Measurements from ENCODE around the gene FOXS1.
"Not testable (repeated sequence)": the region's sequence is repeated elsewhere in the genome, so short reads cannot be mapped to it uniquely, and the experiment has no call there.

Gene FOXS1

DNA sequence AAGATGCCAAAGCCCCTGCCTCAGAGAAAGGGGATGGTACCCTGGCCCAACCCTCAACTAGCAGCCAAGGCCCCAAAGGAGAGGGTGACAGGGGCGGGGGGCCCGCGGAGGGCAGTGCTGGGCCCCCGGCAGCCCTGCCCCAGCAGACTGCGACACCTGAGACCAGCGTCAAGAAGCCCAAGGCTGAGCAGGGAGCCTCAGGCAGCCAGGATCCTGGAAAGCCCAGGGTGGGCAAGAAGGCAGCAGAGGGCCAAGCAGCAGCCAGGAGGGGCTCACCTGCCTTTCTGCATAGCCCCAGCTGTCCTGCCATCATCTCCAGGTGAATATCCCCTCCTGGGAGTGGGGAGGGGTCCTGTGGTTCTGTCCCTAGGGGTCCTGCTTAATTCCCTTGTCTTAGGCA, 25.2 kb downstream of the FOXS1 start:
- DNase-seq: no peak

DNA sequence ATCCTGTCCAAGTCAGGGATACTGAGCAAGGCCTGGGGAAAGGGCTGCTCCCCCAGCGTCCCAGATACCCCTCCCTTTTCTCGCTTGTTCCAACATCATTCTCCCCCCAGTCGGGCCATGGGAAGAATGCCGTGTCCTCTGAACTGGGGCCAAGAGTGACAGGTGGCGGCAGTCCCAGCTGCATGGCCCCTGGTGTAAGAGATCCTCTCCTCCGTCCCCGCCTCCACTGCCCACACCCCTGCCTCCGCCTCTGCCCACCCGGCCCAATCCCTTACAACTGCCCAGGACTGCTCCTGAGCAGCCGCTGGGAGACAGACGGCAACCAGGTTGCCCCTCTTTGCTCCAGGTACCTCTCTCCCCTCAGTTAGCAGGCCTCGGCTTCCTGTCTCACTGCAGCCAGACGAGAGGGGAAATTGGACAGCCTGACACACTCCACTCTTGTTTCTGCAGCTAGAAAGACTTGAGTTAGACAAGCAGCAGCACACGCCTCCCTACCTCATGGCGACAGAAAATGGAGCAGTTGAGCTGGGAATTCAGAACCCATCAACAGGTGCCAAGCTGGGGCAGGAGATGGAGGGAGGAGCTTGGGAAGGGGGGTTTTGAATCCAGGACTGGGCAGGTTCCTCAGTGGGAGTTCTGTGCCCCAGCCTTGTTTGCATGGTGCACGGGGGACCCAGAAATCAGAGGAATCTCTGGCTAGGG, 26.2 kb downstream of the FOXS1 start, which contains the start of gene MYLK2:
Gene MYLK2 (plus strand): TSS at position 274 of the 702 bp plus-strand sequence. CDS start 225 bp downstream, at position 499.
- no peak for DNase-seq

DNA sequence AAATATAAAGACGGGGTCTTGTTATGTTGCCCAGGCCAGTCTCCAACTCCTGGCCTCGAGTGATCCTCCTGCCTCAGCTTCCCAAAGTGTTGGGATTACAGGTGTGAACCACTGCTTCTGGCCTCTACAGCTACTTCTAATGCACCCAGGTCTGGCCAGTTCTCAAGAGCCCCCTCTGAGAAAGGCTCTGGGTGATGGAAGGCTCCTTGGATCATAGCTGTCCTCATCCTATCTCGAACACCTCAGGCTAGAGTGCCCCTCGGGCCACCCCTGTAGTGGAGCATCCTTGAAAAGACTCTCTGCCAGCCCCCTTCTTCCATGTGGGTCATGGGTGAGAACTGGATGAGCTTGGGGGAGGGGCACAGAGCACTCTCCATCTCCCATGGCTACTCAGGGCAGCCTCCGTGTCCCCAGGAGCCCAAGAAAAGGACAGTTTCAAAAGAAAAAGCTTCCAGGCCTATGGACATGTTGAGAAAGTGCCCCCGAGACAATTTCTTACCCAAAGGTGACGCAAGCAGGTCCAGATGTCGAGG, 27.0 kb downstream of the FOXS1 start:
- DNase-seq: no peak

DNA sequence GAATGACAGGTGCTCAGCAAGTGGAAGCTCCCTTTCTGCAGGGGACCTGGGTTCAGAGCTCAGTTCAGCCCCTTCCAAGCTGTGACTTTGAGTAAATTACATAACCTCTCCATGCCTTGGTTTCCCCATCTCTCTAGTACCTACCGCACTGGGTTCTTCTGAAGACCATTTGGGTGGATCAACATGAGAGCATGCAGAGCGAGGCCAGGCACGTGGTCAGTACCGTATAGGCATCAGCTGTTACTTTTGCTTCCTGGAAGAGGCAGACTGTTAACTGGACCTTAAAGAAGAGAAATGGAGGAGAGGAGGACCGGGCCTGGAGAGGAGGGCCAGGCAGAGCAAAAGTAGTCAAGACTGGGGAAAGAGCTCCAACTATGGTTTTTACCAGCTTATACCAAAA, 27.9 kb downstream of the FOXS1 start:
- no peak for DNase-seq

DNA sequence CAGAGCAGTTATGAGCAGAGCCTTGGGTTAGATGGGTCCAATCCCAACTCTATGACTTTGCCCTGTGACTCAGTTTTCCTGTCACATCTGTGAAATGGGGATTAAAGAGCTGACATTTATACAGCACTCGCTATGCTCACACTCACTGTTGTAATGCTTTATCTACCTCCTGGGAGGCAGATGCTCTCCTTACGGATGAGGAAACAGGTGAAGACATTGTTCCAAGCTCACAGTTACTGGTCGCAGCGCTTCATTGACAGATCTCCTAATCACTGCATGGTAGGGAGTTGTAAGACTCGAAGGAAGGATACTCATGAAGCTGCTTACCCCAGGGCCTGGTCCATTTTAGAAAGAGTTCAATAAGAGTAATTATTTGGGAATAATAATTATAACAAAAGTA, 29.2 kb downstream of the FOXS1 start:
- DNase-seq: no peak

DNA sequence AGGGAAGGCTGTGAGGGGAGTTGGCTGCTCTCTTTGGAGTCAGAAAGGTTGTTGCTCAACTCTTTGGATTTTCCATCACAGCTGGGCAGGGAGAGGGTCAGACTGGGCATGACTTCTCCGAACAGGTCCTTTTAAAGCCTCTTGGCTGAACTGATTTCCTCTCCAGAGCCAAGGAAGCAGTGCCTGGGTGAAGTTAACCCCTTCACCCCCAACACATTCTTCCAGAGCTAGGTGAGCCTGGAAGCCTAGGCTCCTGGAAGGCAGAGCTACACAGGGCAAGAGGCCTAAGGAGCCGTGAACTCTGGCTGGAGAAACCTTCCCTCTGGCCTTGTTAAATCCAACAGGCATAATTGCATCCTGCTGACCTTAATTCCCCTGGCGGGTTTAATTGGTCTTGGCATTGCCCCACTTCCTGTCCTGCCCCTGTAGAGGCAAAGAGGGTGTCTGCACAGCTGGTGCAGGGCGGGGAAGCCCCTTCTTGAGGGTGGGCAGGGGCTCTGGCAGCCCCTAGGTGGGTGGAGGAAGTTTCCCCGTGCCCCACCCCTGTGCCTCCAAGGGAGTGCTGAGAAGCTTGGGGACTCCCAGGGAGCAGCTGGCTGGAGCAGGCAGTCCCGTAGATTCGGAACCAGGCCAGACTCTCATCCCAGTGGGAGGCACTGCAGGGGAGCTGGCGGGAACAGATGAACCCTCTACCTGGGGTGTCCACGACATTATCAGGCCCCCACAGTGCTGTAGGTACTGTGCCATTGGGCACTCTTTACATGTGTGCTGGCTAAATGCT, 29.8 kb downstream of the FOXS1 start:
- no peak for DNase-seq

DNA sequence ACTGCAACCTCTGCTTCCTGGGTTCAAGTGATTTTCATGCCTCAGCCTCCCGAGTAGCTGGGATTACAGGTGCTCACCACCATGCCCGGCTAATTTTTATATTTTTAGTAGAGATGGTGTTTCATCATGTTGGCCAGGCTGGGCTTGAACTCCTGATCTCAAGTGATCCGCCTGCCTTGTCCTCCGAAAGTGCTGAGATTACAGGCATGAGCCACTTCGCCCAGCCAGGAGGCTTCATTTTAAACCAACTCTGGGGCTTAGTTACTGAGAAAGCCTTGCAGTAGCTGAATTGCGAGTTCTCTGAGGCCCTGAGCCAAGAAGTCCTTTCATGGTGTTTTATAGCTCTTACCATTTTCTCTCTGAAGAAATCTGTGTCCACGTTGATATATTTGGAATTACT, 31.3 kb downstream of the FOXS1 start:
- not testable (repeated sequence) for DNase-seq

DNA sequence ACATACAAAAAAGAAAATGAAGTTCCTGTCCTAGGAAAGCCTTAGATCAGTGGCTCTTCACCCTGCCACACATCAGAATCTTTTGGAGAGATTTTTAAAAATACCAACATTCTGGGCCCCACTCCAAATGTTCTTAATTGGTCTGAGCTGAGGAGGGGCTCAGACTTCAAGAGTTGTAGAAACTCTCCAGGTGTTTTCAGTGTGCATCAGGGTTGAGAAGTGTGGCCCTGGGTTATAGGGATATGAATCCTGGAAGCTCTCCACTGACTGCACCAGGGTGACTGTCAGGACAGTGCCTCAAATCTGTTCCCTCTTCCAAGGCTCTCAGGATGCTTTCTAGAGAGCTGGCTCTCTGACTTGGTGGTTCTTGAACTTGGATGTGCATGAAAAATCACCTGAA, 31.8 kb downstream of the FOXS1 start:
- no peak for DNase-seq

DNA sequence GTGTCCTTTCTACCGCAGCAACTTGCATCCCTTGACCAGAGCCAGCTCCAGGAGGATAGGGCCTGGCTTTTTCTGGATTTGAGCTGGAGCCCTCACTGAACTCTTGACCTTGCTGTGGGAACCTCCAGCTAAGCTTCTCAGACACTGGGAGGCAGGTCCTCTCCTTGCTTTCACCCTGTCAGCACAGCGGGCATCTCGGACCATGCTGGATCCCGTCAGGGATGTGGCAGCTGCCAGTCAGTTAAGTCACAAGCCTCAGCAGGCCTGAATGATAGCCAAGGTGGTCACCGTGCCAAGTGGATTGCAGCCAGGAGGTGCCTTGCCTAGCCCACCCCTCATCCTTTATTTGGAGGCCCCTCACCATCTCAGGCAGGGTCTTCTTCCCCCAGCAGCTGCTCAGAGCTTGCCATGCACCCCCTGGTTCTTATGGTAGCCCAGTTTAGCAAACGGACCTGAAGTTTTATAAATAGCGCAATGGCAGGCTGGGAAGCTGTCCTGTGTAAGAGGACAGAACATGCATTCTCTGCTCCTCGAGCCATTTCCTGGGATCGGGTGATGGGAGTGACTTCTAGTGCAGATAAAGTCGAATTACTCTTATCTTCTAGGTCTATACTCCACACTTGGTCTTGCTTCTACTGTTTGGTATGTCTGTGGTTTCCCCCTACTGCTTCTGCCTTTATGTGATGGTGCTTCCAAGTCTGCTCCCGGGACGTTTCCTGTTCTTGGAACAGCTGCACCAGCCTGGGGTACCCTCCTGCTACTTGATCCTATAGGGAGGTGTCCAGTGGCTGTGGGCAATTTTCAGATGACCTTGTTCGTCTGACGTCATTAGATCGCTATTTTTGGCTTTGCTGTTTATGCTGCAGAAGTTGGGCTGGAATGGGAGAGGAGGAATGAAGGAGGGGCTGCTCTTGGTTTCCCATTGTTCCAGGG, 33.3 kb downstream of the FOXS1 start:
- no peak for DNase-seq

DNA sequence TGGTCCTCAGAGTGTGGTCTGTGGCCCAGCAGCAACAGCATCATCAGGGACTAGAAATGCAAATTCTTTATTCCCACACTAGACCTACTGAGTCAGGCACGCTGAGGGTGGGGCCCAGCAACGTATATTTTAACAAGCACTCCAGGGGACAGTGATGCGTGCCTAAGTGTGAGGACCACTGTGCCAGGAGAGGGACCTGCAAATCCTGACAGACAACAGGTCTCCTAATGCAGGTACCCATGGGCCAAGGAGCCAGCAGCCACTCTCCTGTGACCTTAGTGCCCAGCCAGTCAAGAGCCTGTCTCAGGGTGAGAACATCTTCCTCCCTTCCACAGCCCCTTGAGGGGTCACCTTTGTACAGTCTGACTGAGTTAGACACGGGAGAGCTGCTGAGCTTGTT, 34.2 kb downstream of the FOXS1 start:
- DNase-seq: no peak

DNA sequence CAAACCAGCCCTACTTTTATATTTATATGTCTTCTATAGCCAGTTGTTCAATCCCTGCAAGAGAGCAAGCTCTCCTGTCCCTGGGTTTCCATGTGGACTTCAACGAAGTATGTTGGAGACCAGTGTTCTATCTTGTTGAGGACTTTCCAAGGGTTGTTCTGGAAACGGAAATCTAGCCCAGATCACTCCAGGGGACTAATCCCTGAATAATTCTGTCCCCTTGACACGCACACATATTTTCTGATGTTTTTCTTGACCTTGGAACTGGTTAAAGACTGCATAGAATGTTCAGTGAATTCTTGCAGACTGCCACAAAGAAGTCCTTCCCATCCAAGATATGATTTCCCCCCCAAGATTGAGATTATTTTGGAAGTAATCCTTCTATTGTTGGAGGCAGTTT, 35.7 kb downstream of the FOXS1 start:
- no peak for DNase-seq

DNA sequence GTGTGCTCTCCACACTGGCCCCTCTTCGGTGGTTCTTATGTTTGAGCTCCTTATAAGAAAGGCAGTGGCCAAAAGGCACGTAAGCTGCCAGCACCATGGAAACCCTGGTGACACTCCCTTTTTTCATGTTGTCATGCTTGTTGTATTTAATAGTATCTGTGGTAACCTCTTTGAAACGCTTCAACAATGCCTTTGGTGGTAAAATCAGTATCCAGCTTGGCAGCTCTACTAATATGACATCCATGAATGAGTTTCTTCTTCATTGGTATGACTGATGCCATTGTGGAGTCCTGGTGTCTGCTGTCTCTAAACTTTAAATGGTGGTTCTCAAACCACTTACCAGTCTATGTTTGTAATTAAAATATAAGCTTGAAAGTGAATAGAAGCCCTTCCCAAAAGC, 36.9 kb downstream of the FOXS1 start:
- DNase-seq: no peak

DNA sequence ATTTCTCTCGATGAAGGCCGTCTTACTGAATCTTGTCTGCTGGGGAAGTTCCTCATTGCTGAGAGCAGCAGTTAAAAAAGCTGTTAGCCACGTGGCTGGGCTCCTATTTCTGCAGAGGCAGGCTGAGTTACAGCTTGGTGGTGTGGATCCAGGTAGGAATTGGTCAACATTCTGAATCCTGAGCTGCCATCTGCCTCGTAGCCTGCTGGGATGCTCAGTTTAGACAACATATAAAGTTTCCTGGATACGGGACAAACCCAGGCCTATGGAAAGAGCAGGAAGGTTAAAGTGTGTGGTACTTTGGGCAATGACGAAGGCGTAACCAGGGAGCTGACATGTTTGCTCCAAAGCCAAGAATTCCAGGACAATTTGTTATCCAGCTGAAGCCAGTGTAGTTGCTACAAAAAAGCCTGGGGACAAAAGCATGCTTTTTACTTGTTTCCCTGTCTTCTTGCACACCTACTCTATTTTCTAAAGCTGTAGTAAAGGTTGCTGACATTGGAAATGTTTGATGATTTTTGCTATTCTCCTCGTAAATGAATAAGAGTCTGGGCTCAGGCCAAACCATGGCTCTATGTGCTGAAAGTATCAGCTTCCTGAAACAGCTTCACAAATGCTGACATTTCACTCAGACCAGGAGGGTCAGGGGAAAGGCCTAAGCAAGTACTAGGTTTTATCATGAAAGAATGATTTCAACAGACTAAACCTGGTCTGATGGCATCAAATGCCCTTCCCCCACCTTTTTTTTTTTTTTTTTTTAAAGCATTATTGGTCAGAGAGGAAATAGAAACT, 38.6 kb downstream of the FOXS1 start:
- DNase-seq: peak in 1 of 2 donors; percentile 7

DNA sequence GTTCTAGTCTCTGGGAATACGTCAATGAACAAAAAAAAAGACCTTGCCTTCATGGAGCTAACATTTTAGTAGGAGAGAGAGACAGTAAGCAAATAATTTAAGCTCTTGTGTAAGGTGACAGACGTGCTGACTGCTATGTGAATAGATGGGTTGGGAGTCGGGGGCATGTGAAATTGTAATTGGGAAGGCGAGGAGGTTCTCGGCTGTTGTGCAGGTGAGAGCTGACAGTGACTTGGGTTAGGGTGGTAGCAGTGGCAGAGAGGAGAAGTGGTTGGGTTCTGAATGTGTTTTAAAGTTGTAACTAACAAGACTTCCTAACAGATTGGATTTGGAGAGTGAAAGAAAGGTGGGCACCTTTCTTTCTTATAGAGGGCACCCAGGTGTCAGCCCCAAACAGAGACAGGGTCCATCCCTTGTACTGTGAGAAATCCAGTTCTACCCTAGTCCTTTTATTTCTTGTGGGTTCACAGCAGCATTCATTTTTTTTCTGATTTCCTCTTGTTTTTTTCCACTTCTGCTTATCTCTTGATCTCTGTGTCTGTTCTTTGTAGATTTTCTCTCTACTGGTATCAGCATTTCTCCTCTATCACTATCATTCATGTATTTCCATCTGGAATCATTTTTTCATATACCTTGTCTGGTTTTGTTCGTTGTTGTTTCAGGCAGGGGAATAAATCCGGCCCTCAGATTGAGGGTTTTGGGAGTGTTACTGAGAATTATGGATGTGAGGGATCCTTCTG, 41.7 kb downstream of the FOXS1 start:
- DNase-seq: no peak

DNA sequence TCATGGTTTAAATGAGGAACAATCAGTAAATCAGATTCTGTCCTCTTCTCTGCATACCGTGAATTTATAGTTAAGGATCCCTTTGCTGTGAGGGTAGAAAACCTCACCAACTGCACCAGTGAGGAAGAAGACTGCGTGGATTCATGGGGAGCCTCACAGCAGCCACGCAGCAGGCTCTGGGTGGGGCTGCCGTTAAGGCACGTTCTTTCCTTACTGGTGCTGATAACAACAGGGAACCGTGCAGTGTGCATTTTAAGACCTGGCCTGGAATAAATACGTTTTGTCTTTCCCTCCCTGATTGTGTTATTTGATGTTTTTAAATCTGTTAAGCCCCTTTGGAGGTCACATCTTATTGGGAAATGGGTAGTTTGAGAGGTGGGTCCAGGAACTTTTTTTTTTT, 43.9 kb downstream of the FOXS1 start:
- no peak for DNase-seq

DNA sequence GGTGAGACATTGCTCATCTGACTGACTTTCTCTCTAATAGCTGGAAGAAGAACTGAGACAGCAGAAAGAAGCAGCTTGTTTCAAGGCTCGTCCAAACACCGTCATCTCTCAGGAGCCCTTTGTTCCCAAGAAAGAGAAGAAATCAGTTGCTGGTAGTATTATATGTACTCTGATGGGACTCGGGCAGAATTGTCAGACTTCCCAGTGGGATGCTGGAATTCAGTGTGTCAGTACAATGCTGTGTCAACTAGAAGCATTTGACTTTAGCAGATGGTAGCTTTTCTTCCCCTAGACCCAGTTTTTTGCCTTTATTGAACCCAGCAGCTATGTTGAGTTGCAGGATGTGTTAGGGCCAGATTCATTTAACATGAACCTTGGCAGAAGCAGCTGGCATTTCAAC, 48.0 kb downstream of the FOXS1 start:
- no peak for DNase-seq
